Left colon (tissue), 2 donors: ENCODE measurements around the gene OPRL1. TPM values are rescaled to one million over a fixed set of nuclear protein-coding genes. Genes with fewer than 3 reads are reported as not detected.
"Not testable (repeated sequence)": the region's sequence is repeated elsewhere in the genome, so short reads cannot be mapped to it uniquely, and the experiment has no call there.

Experiments used
- ATAC-seq: fragments of 200-7000 bp; cut with Tn5 transposase; one replicate; pipeline ENCODE4 v1.9.1; 2020; ENCODE audit warnings: mild to moderate bottlenecking, moderate library complexity
- DNase-seq, 2 donors: peaks; one replicate each; pipeline ENCODE4 v3.0.0-alpha.2; 2020
- intact Hi-C, 2 donors: fragments of 100-400 bp; cut with DNase I in 1 of 2; cut with micrococcal nuclease in 1 of 2; formaldehyde crosslinking; loops; one replicate each; pipeline versions ENCODE4 v1.11.2 to v1.14.0; 2022; cut with DNase I, micrococcal nuclease
- total RNA-seq, 2 donors: library from RNA; stranded (reverse); fragmentation: NEBNext Ultra II Directional; extraction: Animal tissue kit (Norgen Biotek cat#: 25700); gene quantifications; one replicate each; pipeline ENCODE4 v1.2.1, GENCODE V29; 2021
- donor health status: DM: no; HTN: no; CAD: no.
- donor health status: DM: yes; HTN: yes; CAD: no.

OPRL1 gene
- total RNA-seq, 2 donors from 2014 or later, result 0.15 to 0.17 TPM

GRCh38 chr20:64079273-64080012 is 439 bp upstream of the OPRL1 start, which contains the start of gene RGS19:
RGS19 (minus strand) TSS chr20:64079518; CDS start chr20:64076886, 2,632 bp downstream.
- peak; percentile 59 for ATAC-seq
- peak; percentile 59 to 77 for DNase-seq
- intact Hi-C loops, result no loop called here

- intact Hi-C loops, result no loop called here
- ATAC-seq (no peak), DNase-seq (no peak)
Measured at GRCh38 chr20:64080813-64081623, 1.1 kb downstream of the OPRL1 start.

DNA sequence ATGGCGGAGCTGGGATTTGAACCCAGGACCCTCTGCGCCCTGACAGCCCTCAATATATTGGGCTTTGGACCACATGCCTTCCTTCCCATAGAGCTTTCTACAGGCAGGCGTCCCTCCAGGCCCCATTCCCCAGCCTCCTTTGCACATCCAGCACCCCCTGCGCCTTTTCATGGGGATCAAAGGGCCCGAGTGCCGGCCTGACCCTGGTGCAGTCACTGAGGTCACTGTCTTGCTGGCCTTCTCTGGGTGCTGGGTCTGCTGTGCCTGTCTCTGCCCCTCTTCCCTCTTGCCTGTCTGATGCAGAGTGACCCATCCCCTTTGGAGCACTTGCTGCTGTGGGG is 1.7 kb downstream of the OPRL1 start:
- ATAC-seq, result no peak

GRCh38 chr20:64082126-64082731 is 2.3 kb downstream of the OPRL1 start:
- intact Hi-C loops, result no loop called here
- DNase-seq (no peak), ATAC-seq (no peak)

More for the DNA sequence above, 1.7 kb downstream of the OPRL1 start:
- intact Hi-C loops, result no loop called here
- DNase-seq, result no peak

- DNase-seq, result no peak
- no peak for ATAC-seq
- intact Hi-C loops, result no loop called here
Measured at GRCh38 chr20:64082820-64083377, 3.0 kb downstream of the OPRL1 start.

GRCh38 chr20:64083378-64083803 is 3.5 kb downstream of the OPRL1 start:
- peak; percentile 54 for ATAC-seq
- peak in 1 of 2 donors; percentile 79 for DNase-seq
- intact Hi-C loops, result no loop called here

GRCh38 chr20:64083804-64084684 is 4.2 kb downstream of the OPRL1 start, which contains the start of gene LKAAEAR1:
LKAAEAR1 (minus strand) TSS chr20:64084398; CDS start chr20:64084219, 179 bp downstream.
- DNase-seq (no peak), ATAC-seq (no peak)
- intact Hi-C loops, result no loop called here

GRCh38 chr20:64084685-64085152 is 4.8 kb downstream of the OPRL1 start:
- no peak for ATAC-seq
- intact Hi-C loops, result no loop called here
- no peak for DNase-seq

DNA sequence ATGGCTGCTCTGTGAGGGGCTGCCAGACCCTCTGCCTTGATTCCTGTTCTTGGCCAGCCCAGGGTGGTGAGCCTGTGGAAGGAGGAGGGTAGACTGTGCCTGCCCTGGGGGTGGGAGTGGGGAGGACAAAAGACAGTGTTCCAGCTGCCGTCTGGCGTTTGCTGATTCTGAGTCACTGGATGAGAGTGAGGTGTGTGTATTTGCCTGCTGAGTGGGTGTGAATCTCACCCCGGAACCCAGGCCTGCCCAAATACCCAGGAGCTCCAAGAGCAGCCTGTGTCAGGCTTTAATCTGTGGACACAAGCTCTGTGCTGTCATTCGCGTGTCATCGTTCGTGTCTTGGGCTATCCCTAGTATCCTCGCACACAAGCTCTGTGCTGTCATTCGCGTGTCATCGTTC is 6.9 kb downstream of the OPRL1 start:
- ATAC-seq (no peak), DNase-seq (no peak)
- intact Hi-C loops, result no loop called here

- DNase-seq, intact Hi-C loops, ATAC-seq: not testable (repeated sequence)
Measured at GRCh38 chr20:64087226-64087825, 7.4 kb downstream of the OPRL1 start.

DNA sequence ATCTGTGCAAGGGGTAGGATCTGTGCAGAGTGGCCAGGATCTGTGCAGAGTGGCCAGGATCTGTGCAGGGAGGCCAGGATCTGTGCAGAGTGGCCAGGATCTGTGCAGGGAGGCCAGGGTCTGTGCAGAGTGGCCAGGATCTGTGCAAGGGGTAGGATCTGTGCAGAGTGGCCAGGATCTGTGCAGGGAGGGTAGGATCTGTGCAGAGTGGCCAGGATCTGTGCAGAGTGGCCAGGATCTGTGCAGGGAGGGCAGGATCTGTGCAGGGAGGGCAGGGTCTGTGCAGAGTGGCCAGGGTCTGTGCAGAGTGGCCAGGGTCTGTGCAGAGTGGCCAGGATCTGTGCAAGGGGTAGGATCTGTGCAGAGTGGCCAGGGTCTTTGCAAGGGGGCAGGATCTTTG is 8.7 kb downstream of the OPRL1 start:
- ATAC-seq, DNase-seq, intact Hi-C loops: not testable (repeated sequence)

DNA sequence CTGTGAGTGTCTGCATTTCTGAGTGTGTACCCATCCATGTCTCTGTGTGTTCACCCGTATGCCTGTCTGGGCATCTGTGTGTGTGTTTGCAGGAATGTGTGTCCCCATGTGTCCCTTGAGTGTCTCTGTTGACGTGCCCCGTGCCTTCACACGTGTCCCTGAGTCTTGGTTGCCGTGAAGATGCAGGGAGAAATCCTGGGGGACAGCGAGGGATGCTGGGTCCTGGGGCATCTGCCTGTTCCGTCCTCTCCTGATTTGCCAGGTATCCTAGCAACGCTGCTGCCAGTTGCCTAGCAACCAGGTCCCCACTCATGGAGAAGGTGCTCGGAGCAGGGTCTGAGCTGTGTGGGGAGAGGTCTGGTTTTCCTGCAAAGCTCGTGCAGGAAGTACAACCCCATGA is 10.3 kb downstream of the OPRL1 start:
- DNase-seq (no peak), ATAC-seq (no peak)
- intact Hi-C loops, result no loop called here

GRCh38 chr20:64091340-64091739 is 11.5 kb downstream of the OPRL1 start:
- intact Hi-C loops, result no loop called here
- DNase-seq, result no peak

GRCh38 chr20:64091770-64092169 is 11.9 kb downstream of the OPRL1 start:
- intact Hi-C loops, result no loop called here
- DNase-seq, result no peak
- no peak for ATAC-seq

More at GRCh38 chr20:64091340-64091739, 11.5 kb downstream of the OPRL1 start:
- no peak for ATAC-seq

DNA sequence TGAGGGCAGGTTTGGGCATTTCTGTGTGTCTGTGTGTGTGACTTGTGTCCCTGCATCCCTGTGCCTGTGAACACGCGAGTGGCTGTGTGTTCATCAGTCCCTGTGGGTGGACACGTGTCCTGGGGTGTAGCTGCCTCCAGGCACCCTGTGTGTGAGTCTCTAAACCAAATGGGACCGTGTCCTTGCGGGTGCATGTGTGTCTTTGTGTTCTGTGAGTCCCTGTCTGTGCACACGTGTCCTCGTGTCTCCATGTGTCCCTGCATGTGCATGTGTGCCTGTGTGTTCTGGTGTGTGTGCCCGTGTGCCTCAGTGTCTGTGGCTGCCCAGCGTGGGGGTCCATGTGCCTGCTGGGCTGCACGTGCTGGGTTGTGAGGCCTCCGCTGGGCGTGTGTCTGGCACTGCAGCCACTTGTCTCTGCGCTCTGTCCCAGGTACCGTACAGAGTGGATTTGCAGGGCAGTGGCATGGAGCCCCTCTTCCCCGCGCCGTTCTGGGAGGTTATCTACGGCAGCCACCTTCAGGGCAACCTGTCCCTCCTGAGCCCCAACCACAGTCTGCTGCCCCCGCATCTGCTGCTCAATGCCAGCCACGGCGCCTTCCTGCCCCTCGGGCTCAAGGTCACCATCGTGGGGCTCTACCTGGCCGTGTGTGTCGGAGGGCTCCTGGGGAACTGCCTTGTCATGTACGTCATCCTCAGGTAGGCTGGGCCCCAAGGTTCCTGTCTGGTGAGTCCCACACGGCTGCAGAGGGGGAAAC is 12.6 kb downstream of the OPRL1 start:
- intact Hi-C loops, result no loop called here
- ATAC-seq, result no peak
- DNase-seq, result no peak

DNA sequence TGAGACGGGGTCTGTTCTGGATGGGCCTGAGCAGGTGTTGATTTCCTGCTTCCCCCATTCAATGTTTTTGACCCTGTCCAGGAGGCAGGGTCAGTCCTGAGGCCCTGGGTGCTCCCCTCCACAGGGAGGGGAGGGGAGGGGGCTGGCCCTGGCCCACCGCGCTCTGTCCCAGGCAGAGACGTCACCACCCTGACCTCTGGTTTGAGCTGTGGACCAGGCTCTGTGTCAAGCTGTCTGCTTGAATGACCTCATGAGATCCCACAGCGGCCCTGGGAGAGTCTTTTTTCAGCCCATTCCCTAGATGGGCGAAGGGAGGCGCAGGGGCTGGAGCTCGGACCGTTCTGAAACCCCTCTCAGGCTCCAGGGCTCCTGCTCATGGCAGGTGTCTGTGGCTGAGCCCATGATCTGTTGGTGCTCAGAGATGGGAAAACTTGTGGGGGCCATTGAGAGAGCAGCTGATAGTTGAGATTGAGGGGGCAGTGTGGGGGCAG is 13.2 kb downstream of the OPRL1 start:
- ATAC-seq (no peak), DNase-seq (no peak)
- intact Hi-C loops, result no loop called here

DNA sequence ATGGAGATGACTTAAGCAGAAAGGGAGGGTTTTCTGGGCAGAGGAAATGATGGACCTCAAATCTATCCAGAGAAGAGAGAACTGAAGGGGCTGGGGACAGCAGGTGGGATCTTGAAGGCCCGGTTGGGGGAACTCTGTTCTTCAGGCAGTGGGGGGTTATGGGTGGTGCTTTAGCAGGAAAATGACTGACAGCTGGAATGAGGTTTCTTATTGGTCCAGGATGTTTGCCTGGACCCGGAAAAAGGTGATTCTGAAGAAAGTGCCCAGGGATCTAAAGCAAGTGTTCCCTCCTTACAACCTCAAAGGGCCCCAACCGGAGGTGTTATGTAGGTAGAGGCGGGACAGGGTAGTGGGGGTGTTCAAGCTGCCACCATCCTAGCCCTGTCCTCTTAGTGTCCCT is 15.6 kb downstream of the OPRL1 start:
- DNase-seq (no peak), ATAC-seq (no peak)
- intact Hi-C loops, result no loop called here
